Stimulated activated CD8-positive, alpha-beta memory T cell treated with anti-CD3 and anti-CD28 coated beads, Interleukin-4, amount 100 ng/mL, for 24 hours (primary cell): ENCODE data around the gene PLPP1.
"Not testable (repeated sequence)": the region's sequence is repeated elsewhere in the genome, so short reads cannot be mapped to it uniquely, and the experiment has no call there.

Experiments
- DNase-seq: peaks from one replicate; pipeline ENCODE4 v3.0.0-alpha.2; 2020; ENCODE audit warnings: low read depth

The PLPP1 gene

DNA sequence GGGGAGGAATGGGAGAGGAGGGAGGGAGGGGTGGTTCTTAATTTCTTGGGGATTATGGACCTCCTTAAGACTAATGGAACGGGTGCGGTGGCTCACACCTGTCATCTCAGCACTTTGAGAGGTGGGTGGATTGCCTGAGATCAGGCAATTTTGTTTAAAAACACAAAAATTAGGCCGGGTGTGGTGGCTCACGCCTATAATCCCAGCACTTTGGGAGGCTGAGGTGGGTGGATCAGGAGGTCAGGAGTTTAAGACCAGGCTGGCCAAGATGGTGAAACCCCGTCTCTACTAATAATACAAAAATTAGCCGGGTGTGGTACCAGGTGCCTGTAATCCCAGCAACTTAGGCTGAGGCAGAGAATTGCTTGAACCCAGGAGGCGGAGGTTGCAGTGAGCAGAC is 30.8 kb downstream of the PLPP1 start:
- not testable (repeated sequence) for DNase-seq

- no peak for DNase-seq
Measured at GRCh38 chr5:55502759-55503158, 32.0 kb downstream of the PLPP1 start.

GRCh38 chr5:55498457-55498856 is 36.3 kb downstream of the PLPP1 start:
- DNase-seq: no peak

GRCh38 chr5:55497712-55498111 is 37.1 kb downstream of the PLPP1 start:
- no peak for DNase-seq

GRCh38 chr5:55495216-55495615 is 39.5 kb downstream of the PLPP1 start:
- DNase-seq: no peak

DNA sequence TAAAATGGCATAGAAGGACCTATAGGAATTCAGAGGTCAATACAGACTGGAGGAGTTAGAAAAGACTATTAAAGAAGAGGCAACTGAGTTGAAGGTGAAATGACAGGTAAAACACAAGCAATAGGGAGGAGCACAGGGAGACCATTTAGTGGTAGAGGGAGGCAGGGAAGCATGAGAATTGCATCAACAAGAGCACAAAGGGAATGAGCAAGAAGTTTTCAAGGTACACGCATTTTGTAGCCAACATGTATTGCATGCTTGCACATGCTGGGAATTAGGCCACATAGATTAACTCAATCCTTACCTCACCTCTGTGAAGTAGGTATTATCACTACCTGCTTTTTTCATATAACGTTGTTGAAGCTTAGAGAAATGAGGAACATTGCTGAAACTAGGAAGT is 42.3 kb downstream of the PLPP1 start:
- DNase-seq: no peak

DNA sequence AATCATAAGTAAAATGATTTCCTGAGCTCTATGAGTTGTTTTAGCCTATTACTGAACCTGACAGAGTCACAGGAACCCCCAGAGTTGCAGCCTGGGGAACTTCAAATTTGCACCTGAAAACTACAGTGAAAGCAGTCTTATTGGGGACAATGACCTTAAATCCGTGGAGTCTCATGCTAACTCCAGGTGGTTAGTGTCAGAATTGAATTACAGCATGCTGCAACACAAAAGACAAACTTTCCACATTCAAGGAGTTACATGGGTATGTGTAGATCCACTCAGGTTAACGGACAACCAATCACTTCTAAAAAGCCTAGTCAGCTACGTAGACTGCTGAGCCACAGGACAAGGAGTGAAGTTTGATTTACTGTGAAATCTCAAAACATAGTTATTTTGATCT is 49.7 kb downstream of the PLPP1 start:
- no peak for DNase-seq

DNA sequence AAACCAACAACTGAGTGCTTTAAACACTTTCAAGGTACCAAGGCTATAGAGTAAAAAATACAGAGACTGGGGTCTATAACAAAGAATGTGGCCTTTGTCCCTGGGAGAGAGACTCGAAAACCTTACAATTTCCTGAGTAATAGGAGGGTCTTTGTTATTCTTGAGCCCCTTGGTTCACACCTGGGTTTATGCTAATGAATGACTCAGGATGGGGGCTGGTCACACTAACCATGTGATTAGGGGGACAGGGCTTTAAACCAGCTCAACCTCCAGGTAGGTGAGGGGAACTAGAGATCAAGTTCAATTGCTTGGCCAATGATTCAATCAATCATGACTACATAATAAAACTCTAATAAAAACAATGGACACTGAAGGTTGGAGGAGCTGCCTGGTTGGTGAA is 50.2 kb downstream of the PLPP1 start:
- DNase-seq: no peak

- no peak for DNase-seq
Measured at GRCh38 chr5:55483885-55484284, 50.9 kb downstream of the PLPP1 start.

DNA sequence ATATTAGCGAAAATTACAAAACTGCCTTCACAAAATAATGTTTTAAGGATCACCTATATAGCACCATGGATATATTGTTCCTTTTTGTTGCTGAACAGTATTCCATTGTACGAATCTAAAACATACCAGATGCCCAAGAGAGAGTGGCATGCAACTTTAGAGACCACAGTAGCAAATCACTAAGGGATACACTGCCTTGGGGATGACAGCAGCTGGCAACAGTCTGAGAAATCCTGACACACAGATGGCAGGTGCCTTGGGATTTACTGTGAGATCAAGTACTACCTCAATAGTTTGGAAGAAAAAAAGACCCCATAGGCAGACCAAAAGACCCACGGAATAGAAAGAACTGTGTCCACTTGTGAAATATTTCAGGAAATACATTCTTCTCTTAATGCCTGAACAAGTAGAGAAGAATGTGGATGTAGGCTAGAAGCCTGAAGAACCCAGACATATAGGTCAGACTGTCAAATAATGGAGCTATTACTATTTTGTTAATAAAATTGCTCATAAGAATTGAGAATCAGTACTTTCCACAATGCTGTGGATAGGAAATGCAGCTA is 53.4 kb downstream of the PLPP1 start:
- no peak for DNase-seq

DNA sequence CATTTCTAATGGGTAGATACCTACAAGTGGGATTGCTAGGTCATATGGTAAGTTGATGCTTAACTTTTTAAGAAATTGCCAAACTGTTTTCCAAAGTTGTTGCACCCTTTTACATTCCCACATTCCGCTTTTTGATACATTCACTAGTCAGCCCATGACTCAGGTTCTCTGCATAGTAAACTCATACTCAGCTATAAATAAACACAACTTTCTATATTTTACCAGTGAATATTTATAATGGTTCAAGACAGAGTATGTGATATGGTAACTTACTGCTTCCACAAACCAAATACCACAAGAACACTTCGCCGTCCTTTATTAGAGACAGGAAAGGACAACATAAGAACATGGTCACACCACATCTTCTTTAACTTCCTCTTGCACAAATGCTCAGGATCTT is 54.0 kb downstream of the PLPP1 start:
- no peak for DNase-seq

DNA sequence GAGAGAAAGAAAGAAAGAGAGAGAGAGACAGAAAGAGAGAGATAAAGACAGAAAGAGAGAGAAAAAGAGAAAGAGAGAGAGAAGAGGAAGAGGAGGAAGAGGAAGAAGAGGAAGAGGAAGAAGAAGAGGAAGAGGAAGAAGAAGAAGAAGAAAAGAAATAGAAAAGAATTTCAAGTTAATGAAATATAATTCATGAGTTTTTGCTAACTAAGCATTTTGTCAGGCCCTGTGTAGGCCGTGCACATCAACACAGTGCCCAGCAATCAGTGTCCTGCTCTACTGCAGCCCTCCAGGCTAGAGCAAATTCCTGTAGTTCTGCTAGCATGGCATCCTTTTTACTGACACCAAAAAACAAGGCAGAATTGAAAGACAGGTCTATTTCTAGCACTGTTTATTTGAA is 62.1 kb downstream of the PLPP1 start:
- no peak for DNase-seq

DNA sequence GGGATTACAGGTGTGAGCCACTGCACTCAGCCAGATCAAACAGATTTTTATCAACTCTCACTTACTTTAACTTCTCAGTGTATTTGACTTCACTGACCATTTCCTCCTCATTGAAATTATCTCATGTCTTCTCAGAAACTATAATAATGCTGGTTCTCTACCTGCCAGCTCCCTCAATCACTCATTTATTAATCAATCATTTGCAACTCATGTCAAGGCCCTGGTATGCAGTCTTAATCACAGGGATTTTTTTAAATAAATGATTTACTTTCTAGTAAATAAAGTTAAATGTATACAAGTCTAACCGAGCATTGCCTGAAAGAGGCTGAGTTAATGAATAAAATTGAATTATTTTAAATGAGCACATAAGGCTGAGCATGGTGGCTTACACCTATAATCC is 63.3 kb downstream of the PLPP1 start:
- DNase-seq: no peak

- DNase-seq: no peak
Measured at GRCh38 chr5:55470282-55470681, 64.5 kb downstream of the PLPP1 start.

- no peak for DNase-seq
Measured at GRCh38 chr5:55469839-55470238, 64.9 kb downstream of the PLPP1 start.

DNA sequence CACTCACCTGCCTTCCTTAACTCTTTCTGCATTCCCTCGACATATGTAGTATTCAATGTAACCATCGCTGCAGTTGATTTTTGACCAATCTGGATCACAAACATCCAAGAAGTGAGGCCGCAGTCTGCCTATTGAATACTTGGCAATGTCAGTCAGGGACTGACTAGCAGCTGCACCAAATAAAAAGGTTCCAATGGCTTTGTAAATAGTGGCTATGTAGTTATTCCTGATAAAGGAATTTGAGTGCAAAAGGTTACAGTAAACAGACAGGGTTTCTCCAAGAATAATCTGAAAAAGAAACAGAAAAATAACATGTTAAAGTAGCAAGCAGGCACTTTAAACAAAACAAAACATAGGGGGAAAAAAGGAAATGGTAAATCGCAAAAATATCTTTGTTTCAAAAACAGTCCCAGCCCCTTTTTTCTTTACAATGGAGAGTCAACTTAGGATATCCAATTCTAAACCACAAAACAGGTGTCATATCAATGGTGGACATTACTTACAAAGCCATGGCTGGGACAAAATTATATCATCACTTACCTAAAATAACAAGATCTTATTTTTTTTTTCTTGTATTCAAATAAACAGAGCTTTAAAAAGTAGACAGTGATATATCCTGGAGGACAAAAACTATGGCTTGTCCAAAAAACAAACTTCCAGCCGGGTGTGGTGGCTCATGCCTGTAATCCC is 66.8 kb downstream of the PLPP1 start:
- no peak for DNase-seq

DNA sequence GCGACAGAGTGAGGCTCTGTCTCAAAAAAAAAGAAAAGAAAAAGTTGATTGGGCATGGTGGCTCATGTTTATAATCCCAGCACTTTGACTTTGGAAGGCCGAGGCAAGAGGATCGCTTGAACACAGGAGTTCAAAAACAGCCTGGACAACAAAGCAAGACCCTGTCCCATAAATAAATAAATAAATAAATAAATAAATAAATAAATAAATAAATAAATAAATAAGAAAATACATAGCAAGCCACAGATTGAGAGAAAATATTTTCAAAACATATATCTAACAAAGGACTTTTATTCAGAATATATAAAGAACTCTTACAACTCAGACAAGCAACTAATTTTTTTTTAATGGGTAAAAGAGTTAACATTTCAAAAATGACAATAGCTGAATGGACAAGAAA is 71.2 kb downstream of the PLPP1 start:
- DNase-seq: no peak

DNA sequence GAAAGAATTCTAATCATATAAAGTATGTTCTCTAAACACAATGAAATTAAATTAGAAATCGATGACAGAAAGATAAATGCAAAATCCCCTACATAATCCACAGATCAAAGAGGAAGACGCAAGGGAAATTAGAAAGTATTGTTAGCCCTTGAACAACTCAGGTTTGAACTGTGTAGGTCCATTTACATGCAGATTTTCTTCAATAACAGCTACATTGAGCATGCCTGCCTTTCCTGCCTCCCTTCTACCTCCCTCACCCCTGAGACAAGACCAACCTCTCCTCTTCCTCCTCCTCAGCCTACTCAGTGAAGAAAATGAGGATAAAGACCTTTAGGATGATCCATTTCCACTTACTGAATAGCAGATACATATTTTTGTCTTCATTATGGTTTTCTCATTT is 75.2 kb downstream of the PLPP1 start:
- no peak for DNase-seq

- DNase-seq: no peak
Measured at GRCh38 chr5:55456216-55456895, 78.4 kb downstream of the PLPP1 start.

DNA sequence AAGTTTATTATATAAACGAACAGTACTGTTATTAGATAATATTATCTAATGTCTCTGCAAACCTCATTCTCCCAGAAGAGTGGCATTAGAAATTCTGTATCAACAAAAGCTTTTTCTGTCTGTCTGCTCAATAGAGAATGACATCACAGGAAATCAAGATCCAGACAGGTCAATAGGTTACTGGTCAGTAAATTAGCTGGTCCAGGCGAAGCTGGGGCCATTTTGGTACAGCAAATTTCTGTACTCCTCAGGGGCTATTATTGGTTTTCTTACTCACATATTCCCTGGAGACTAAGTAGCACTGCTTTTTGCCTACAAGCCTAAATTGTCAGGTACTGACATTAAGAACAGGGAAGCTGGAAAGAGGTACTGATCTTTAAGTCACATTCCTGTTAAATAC is 80.5 kb downstream of the PLPP1 start:
- no peak for DNase-seq

- DNase-seq: no peak
Measured at GRCh38 chr5:55453211-55453610, 81.6 kb downstream of the PLPP1 start.

DNA sequence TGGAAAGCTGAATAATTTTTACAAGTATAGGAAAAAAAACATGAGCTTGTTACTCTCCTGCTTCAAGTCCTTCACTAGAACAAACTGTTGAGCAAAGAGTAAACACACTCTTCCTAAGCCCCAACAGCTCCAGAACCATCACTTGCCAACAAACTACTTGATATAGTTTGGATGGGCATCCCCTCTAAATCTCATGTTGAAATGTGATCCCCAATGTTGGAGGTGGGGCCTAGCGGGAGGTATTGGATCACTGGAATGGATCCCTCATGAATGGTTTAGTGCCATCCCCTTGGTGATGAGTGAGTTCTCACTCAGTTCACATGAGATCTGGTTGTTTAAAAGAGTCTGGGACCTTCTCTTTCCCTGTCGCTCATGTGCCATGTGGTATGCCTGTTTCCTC is 82.8 kb downstream of the PLPP1 start:
- no peak for DNase-seq

- no peak for DNase-seq
Measured at GRCh38 chr5:55450050-55450765, 84.6 kb downstream of the PLPP1 start.
